Mucosa of descending colon (tissue), 3 donors: ENCODE results near the gene ASB6. TPM values are rescaled to one million over a fixed set of nuclear protein-coding genes. Genes with fewer than 3 reads are reported as not detected.

ENCODE experiments used
- ATAC-seq: fragments of 200-7000 bp; cut with Tn5 transposase; one replicate; pipeline ENCODE4 v1.9.1; 2020; ENCODE audit warnings: mild to moderate bottlenecking, moderate library complexity
- DNase-seq, 3 donors: peaks; one replicate each; pipeline ENCODE4 v3.0.0-alpha.2; 2020
- H3K36me3 ChIP-seq: fragments of 200-600 bp; one replicate; pipeline ENCODE4 v1.8.0; 2021; ENCODE audit warnings: low read depth, mild to moderate bottlenecking
- H3K4me1 ChIP-seq: fragments of 200-600 bp; one replicate; pipeline ENCODE4 v1.8.0; 2021; ENCODE audit warnings: low read depth, mild to moderate bottlenecking
- H3K4me3 ChIP-seq: fragments of 200-600 bp; one replicate; pipeline ENCODE4 v1.8.0; 2021; ENCODE audit warnings: mild to moderate bottlenecking
- H3K9me3 ChIP-seq: fragments of 200-600 bp; one replicate; pipeline ENCODE4 v1.8.0; 2021; ENCODE audit warnings: mild to moderate bottlenecking
- CTCF ChIP-seq: fragments of 200-600 bp; IDR thresholded peaks from one replicate; pipeline ENCODE4 v1.8.0; 2022; ENCODE audit warnings: antibody characterized with exemption, mild to moderate bottlenecking
- intact Hi-C, 2 donors: fragments of 100-400 bp; cut with DNase I in 1 of 2; cut with micrococcal nuclease in 1 of 2; formaldehyde crosslinking; loops; one replicate each; pipeline versions ENCODE4 v1.11.0 to v1.11.1; 2022; cut with DNase I, micrococcal nuclease
- total RNA-seq, 3 donors: library from RNA; stranded (reverse); fragmentation: NEBNext Ultra II Directional in 2 of 3; extraction: Animal tissue kit (Norgen Biotek cat#: 25700) in 2 of 3; gene quantifications; one replicate each; pipeline versions ENCODE4 v1.2.1 to v1.2.4, GENCODE V29; 2021 to 2023
- donor health status: DM: no; HTN: no; CAD: no; lungs with moderate emphysema.
- donor health status: DM: no; HTN: no; CAD: no.
- donor health status: DM: no; HTN: yes; CAD: no.

Gene ASB6
- total RNA-seq, 3 donors from 2014 or later = 16.1 to 21.3 (median 17.5) TPM

GRCh38 chr9:129586245-129586644 is 55.7 kb downstream of the ASB6 start:
- intact Hi-C loops = no loop called here
- peaks cover 3% of the 10 kb centered on the region for H3K4me1 ChIP-seq
- TF ChIP-seq CTCF = no peak
- ATAC-seq (no peak), DNase-seq (no peak)
- H3K36me3 ChIP-seq = no peaks in the 10 kb centered on the region
- no peaks in the 10 kb centered on the region for H3K9me3 ChIP-seq
- H3K4me3 ChIP-seq = no peak overlapping the region

GRCh38 chr9:129585352-129585751 is 56.6 kb downstream of the ASB6 start:
- H3K36me3 ChIP-seq = no peaks in the 10 kb centered on the region
- H3K4me1 ChIP-seq = peaks cover 3% of the 10 kb centered on the region
- ATAC-seq (no peak), DNase-seq (no peak)
- intact Hi-C loops = no loop called here
- no peak overlapping the region for H3K4me3 ChIP-seq
- no peaks in the 10 kb centered on the region for H3K9me3 ChIP-seq
- no peak for TF ChIP-seq CTCF

Other genes starting within 250 kb of the ASB6 start
- gene C9orf50, start 21.1 kb downstream of the ASB6 start, total RNA-seq = not detected
- gene NTMT1, start 16.0 kb downstream of the ASB6 start, total RNA-seq = 10 to 100 TPM; 22.0 to 32.0 (median 26.2) TPM
- gene PRRX2, start 23.5 kb upstream of the ASB6 start, total RNA-seq = 1 to 10 TPM in 1 of 3 donors, under 1 TPM in 2; 0.38 to 1.6 (median 0.89) TPM
- 10 to 100 TPM in 1 of 3 donors, 1 to 10 TPM in 2; 3.4 to 10.8 (median 5.2) TPM for gene PTGES, start 110.9 kb upstream of the ASB6 start, total RNA-seq
- gene TOR1B, start 161.0 kb upstream of the ASB6 start, total RNA-seq = 10 to 100 TPM; 37.3 to 63.5 (median 49.2) TPM
- gene TOR1A, start 182.0 kb upstream of the ASB6 start, total RNA-seq = 10 to 100 TPM; 30.8 to 35.8 (median 35.2) TPM
- 10 to 100 TPM; 35.1 to 47.5 (median 37.3) TPM for gene C9orf78, start 193.1 kb upstream of the ASB6 start, total RNA-seq
- gene USP20, start 193.3 kb upstream of the ASB6 start, total RNA-seq = 10 to 100 TPM; 20.2 to 32.3 (median 22.9) TPM